ENCODE data around the gene LTV1. TPM values are rescaled to one million over a fixed set of nuclear protein-coding genes. Genes with fewer than 3 reads are reported as not detected.
A peak's percentile ranks its signal among the peaks of the same experiment; 100 is the strongest.

Gene LTV1
- total and polyA plus RNA-seq, 9 of the 15 experiments (the other 6 are each of a cell fraction or from before 2014, with no cell fraction given): 57.9 to 162 (median 119) TPM

GRCh38 chr6:143901885-143902750, 59.0 kb downstream of the LTV1 start:
- POLR2A ChIA-PET: interaction anchor here (1.0 to 1.3 kb wide), 2 partner anchors 11 to 30 kb away, joined by 3 read pairs; no protein-coding TSS in a partner anchor
- no TSS peak for BruUV-seq (replicated peaks)
- H3K27me3 ChIP-seq (ENCODE audit: control insufficient read depth in 2 of 2, insufficient read depth in 2 of 2, low read length in 2 of 2): peaks cover 0 to 7% of the 10 kb centered on the region in 2 experiments; a peak in 1 of 5 replicates
- CTCF ChIA-PET (ENCODE audit: low intra/inter-chr PET ratio): no interaction called here
- FAIRE-seq: peak; percentile 26
- H3K27ac ChIP-seq (ENCODE audit: extremely low read depth, low read depth, low read length): no peak overlapping the region
- peak; percentile 32 for ATAC-seq
- H4K20me1 ChIP-seq (replicated peaks; ENCODE audit: control insufficient read depth, insufficient read depth, low read length): no peaks in the 10 kb centered on the region
- peak in 1 of 4 experiments; percentile 28 for DNase-seq (ENCODE audit: extremely low read depth in 1 of 4, low spot score in 3 of 4)
- no peak overlapping the region for H3K9ac ChIP-seq (ENCODE audit: insufficient read depth in 1 of 2, low read depth in 2 of 2, low read length in 2 of 2)
- WGBS (ENCODE audit: insufficient coverage, low coverage, missing lambda C conversion rate): 16% methylated on average over 6 of the region's 6 CpGs
- H3K9me1 ChIP-seq (ENCODE audit: control insufficient read depth, insufficient read depth, low read length): no peaks in the 10 kb centered on the region
- in situ Hi-C loops (cut with MboI) (no loop called here), intact Hi-C loops (cut with micrococcal nuclease) (no loop called here)
- H2AFZ ChIP-seq (ENCODE audit: low read depth, low read length): peak overlapping the region; percentile 48; the same call in 1 of the 2 replicates
- TF ChIP-seq ZNF766 (CRISPR knock-in tag; conservative IDR thresholded peaks at IDR 0.05) (0 out of 2 replicates have a peak, but pooled peaks have one; percentile 34), HMGXB4 (CRISPR knock-in tag; IDR thresholded peaks at IDR 0.05) (no peak)
- no peak overlapping the region for H3K4me3 ChIP-seq
- no peaks in the 10 kb centered on the region for H3K36me3 ChIP-seq (ENCODE audit: control insufficient read depth, insufficient read depth, low read length)
- H3K4me1 ChIP-seq (replicated peaks in 1 of 2; ENCODE audit: control insufficient read depth in 2 of 2, insufficient read depth in 2 of 2, low read length in 2 of 2): no peaks in the 10 kb centered on the region; a peak in 1 of 5 replicates
- H3K9me3 ChIP-seq (replicated peaks; ENCODE audit: control insufficient read depth, insufficient read depth, low read depth, low read length): no peaks in the 10 kb centered on the region
- H3K4me2 ChIP-seq (ENCODE audit: insufficient read depth, low read length): no peak overlapping the region
- no peaks in the 10 kb centered on the region for H3K79me2 ChIP-seq (ENCODE audit: control insufficient read depth, insufficient read depth, low read length)
